Stimulated activated CD4-positive, alpha-beta T cell treated with anti-CD3 and anti-CD28 coated beads, Interleukin-4, amount 100 ng/mL, for 1 hour (primary cell): Measurements from ENCODE around the gene RAB10.
"Not testable (repeated sequence)": the region's sequence is repeated elsewhere in the genome, so short reads cannot be mapped to it uniquely, and the experiment has no call there.

Experiments
- DNase-seq: peaks from one replicate; pipeline ENCODE4 v3.0.0-alpha.2; 2020

Gene RAB10

GRCh38 chr2:26100384-26100783 is 66.5 kb downstream of the RAB10 start:
- DNase-seq, result no peak

DNA sequence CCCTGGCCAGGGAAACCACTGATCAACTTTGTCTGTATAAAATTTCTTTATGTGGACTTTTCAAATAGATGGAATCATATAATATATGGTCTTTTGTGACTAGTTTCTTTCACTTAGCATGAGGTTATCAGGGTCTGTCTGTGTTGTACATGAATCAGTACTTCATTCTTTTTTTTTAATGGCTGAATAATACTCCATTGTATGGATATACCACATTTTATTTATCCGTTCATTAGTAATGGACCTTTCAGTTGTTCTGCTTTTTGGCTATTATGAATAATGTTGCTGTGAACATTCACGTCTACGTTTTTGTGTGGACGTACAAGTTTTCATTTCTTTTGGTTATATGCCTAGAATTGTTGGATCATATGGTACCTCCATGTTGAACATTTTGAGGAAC is 69.9 kb downstream of the RAB10 start:
- no peak for DNase-seq

GRCh38 chr2:26108701-26109100 is 74.8 kb downstream of the RAB10 start:
- not testable (repeated sequence) for DNase-seq

GRCh38 chr2:26112201-26112600 is 78.3 kb downstream of the RAB10 start:
- no peak for DNase-seq

GRCh38 chr2:26114151-26114550 is 80.3 kb downstream of the RAB10 start:
- no peak for DNase-seq

DNA sequence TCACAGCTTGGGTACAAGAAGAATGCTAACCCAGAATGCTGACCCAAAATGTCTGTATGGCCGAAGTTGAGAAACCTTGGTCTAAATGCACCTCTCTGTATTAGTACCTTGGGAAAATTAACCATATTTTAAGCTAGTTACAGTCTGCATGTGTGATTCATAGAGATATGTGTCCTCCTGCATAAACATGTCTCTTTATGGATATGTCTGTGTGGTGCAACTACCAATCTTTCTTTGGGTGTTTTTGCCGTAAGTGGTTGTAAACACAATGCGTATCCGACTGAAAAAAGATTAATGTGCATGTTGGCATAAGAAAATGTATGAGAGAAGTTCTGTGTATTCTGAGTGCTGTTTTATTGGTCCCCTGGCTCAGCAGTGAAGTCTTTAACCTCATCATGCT is 84.8 kb downstream of the RAB10 start:
- no peak for DNase-seq

DNA sequence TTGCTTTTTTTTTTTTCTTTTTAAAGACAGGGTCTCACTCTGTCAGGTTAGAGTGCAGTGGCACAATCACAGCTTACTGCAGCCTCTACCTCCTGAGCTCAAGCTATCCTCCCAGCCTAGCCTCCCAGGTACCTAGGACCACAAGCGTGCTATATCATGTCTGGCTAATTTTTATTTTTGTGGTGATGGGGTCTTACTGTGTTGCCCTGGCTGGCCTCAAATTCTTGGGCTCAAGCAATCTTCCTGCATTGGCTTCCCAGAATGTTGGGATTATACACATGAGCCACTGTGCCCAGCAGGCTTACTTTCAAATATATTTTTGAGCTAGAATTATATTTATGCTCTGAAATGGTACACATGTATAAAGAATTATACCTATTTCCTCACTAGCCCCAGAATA is 85.6 kb downstream of the RAB10 start:
- DNase-seq, result no peak

GRCh38 chr2:26122630-26123029 is 88.7 kb downstream of the RAB10 start:
- no peak for DNase-seq

GRCh38 chr2:26123426-26123825 is 89.5 kb downstream of the RAB10 start:
- no peak for DNase-seq

GRCh38 chr2:26126074-26126473 is 92.2 kb downstream of the RAB10 start:
- no peak for DNase-seq

DNA sequence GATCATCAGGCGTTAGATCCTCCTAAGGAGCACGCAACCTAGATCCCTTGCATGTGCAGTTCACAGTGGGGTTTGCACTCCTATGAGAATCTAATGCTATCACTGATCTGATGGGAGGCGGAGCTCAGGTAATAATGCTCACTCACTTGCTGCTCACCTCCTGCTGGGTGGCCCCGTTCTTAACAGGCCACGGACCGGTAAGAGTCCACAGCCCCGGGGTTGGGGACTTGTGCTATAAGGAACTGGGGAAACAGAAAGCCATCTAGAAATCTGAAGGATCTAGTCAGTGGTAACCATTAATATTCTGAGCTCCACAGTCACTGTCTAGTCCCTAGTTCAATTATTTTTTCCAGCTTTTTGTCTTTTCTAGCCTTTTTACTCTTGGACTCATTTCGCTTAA is 94.3 kb downstream of the RAB10 start:
- DNase-seq, result no peak

DNA sequence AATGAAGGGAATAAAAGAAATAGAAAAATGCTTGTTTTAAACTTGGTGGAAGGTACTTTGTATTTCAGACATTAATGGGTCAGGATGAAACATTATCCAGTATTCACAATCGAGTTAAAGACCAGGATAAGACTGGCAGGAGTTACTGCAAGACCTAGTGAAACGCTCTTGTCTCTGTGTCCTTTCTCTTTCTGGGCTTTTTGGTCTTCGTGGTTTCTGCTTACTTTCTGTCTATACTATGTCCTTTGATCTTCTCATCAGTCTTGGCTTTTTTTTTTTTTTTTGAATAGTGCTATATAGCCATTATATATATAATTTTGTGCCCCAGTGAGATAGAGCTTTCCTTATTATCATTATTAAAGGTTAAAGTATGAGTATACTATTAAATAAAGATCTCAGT is 96.9 kb downstream of the RAB10 start:
- DNase-seq, result no peak

- no peak for DNase-seq
Observed at GRCh38 chr2:26136451-26136850, 102.6 kb downstream of the RAB10 start.

DNA sequence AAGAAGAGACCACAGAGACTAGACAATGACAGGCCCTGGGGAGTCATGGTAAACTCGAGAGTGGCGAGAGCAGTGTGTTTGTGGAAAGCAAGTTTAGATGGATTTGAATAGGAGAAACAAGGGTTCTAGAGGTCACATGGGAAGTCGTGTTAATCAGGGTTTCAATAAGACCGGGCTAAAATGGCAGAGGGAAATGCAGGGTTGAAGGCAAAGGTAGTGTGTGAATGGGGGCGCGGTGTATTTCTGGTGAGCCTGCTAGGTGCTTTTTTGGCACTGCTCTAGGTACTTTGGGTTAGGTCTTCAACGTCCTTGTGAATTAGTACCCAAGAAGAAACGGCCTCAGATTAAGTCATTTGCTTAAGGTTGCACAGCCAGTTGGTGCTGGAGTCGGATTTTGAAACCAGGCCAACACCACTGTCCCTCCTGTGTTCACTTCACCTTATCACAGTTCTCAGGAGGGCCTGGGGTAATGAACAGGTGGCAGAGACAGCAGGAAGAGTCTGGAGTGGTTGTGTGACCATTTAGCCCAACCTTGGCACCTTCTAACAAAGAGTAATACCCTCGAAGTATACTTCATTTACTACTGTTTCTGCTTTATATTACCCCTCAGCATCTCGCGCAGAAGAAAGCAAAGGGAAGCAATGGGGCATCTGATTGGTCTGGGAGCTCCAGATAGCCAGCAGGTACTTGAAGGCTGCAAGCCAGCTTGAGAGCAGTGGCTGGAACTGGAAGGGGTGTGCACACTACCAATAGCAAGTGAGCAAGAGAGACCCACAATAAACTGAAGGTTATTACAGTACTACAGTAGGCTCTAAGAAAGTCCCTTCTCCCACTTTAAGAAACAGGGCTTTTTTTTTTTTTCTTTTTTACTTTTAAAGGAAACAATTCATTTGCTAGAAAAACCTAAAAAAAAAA is 105.6 kb downstream of the RAB10 start:
- DNase-seq, result no peak

- DNase-seq, result no peak
Observed at GRCh38 chr2:26141145-26141769, 107.4 kb downstream of the RAB10 start.

- DNase-seq, result no peak
Observed at GRCh38 chr2:26144031-26144430, 110.1 kb downstream of the RAB10 start.

DNA sequence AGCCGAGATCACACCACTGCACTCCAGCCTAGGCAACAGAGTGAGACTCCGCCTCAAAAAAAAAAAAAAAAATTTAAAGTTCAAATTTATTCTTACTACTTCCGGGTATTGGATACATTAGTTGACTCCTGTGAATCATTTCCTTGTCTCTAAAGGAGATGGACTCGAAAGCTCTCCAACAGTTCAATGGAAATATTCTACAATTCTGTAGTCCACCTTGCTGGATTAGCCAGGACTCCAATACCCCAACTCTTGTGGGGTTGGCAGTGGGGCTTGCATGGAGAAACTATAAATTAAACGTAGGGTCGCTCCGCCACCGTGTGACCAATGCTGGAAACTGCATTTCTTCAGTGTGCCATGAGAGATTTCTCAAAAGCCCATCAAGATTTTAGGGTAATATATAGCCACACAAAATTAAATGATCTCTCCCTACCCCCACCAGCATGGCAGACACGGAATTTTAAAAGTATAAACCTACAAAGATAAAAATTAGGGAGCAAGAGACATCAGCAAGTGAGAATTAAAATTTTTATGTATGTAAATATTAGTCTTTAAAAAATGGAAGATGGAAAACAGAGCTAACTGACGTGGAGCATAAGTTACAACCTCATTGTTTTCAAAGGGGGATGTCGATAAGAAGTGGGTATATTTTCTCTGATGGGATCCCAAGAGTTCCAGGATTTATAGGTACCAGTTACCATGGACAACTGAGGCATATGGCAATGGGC is 111.2 kb downstream of the RAB10 start:
- peak; percentile 64 for DNase-seq

DNA sequence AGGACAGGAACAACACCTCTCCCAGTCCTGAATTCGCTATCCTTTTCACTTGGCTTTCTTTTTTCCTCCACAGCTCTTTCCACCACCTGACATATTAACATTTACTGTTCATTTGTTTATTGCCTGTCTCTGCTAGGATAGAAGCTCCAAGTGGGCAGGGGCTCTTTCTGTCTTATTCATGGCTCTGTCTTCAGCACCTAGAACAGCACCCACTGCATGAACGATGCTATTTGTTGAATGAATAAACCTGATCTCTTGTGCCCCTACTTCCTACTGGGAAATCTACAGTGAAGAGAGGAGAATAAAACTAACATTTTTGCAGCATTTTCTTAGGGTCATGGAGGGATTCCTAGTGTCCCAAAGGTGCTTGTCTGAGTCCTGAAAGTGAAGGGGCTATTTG is 114.6 kb downstream of the RAB10 start:
- DNase-seq, result no peak

DNA sequence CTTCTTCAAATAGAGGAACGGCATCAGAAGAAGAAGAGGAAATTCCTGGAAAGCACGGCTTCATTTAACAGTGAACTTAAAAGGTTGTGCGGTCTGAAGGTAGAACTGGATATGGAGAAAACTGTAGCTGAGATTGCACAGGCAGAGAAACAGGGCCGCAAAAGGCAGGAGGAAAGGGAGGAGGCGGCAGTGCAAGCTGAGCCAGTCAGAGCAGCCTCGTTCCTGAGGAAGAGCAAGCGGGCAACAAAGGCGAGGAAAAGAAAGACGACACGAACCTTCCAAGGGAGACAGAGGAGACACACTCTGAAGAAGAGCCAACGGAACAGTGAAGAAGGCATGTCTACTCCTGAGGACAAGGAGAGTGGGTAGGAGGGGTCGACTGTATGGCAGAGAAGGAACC is 116.4 kb downstream of the RAB10 start:
- DNase-seq, result no peak

- DNase-seq, result no peak
Observed at GRCh38 chr2:26157580-26157979, 123.7 kb downstream of the RAB10 start.

DNA sequence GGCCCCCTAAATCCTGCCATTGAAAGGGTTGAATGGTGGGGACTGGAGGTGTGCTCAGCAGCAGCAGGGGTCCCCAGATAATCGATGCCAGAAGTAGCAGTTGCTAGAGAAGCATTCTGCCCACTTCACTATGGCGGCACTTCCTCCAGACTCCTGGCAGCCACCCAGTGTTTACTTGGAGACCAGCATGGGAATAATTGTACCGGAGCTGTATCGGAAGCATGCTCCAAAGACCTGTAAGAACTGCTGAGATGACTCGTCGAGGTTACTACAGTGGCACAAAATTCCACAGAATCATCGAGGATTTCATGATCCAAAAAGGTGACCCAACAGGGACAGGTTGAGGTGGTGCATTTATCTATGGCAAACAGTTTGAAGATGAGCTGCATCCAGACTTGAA is 128.0 kb downstream of the RAB10 start:
- DNase-seq, result no peak

GRCh38 chr2:26162963-26163362 is 129.1 kb downstream of the RAB10 start:
- no peak for DNase-seq

- no peak for DNase-seq
Observed at GRCh38 chr2:26164231-26164630, 130.3 kb downstream of the RAB10 start.
